Esophagus squamous epithelium (tissue), 4 donors: ENCODE results near the gene TLE5.

ENCODE experiments used
- POLR2A ChIP-seq, 4 donors: fragments of 450-650 bp; IDR thresholded peaks; one replicate each; pipeline ENCODE4 v1.6.1; 2017; ENCODE audit warnings: antibody characterized with exemption in 4 of 4, mild to moderate bottlenecking in 4 of 4, moderate library complexity in 3 of 4
- TF ChIP-seq, protein P1 (sequence below), 6 experiments: fragments of 450-650 bp in 4 of 6; fragments of 200-600 bp in 2 of 6; sonication (generic) in 2 of 6; IDR thresholded peaks; one replicate each; pipeline ENCODE4 v1.5.1; 2016 to 2019; ENCODE audit warnings: antibody characterized with exemption in 6 of 6, mild to moderate bottlenecking in 4 of 6, moderate library complexity in 4 of 6

DNA sequence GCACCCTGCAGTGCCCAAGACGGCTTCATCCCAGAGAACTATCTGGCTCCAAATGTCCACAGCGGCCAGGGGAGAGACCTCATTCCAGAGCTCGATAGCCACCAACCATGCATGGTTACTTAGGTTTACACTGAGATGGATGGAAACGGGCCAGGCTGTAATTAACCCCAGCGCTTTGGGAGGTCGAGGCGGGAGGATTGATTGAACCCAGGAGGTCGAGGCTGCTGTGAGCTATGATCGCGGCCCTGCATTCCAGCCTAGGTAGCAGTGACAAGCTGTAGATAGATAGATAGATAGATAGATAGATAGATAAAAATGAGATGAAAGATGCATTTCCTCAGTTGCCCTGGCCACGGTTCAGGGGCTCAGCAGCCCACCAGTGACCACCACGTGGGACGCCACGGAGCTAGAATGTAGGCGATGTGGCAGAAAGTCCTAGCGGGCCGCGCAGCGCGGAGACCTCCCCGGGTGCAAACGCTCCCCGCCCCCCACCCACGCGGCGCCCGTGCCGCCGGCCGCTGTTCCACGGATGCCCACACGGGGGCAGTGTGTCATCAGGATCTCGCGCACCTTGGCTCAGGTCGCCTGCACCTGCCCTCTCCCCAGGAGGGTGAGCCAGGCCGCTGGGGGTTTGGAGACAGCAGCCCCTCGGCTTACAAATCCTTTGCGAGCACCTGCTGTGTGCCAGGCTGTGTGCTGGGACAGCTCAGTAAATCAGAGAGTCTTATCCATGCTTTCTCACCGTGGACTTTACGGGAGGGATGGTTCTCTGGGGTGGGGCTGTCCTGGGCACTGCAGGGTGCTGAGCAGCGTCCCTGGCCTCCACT is 13.5 kb upstream of the TLE5 start:
- TF ChIP-seq, protein P1, sequence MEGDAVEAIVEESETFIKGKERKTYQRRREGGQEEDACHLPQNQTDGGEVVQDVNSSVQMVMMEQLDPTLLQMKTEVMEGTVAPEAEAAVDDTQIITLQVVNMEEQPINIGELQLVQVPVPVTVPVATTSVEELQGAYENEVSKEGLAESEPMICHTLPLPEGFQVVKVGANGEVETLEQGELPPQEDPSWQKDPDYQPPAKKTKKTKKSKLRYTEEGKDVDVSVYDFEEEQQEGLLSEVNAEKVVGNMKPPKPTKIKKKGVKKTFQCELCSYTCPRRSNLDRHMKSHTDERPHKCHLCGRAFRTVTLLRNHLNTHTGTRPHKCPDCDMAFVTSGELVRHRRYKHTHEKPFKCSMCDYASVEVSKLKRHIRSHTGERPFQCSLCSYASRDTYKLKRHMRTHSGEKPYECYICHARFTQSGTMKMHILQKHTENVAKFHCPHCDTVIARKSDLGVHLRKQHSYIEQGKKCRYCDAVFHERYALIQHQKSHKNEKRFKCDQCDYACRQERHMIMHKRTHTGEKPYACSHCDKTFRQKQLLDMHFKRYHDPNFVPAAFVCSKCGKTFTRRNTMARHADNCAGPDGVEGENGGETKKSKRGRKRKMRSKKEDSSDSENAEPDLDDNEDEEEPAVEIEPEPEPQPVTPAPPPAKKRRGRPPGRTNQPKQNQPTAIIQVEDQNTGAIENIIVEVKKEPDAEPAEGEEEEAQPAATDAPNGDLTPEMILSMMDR (IDR thresholded peaks at IDR 0.05), result peak; percentile 91 to 98 (median 96)
- no peak for TF ChIP-seq POLR2A (IDR thresholded peaks at IDR 0.05)
